ENCODE data around the gene ARAF. TPM values are rescaled to one million over a fixed set of nuclear protein-coding genes. Genes with fewer than 3 reads are reported as not detected.

ARAF gene
- total RNA-seq, 2 experiments from 2014 or later: 61.5 to 73.1 TPM

DNA sequence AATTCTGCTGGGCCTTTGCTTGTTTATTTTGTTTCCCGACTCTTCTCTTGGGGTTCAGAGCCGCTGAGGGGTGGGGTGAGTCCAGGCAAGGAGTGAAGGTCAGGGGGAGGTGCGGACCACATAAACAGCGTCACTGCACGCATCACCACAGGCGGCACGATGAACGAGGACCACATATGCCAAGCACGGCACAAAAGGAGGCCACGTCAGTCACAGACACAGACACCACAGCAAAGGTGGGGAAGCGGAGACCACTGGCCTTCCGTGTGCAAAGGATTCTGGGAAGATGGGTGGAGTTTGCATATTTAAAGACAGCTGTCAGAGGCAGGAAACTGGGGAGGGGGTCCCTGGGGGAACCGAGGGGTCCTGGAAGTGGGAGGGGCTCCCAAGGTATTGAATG is 10.9 kb downstream of the ARAF start:
- H3K4me3 Mint-ChIP-seq: no peak overlapping the region
- H3K36me3 Mint-ChIP-seq: peaks cover 35% of the 10 kb centered on the region

GRCh38 chrX:47572773-47573340 is 11.9 kb downstream of the ARAF start:
- no peaks in the 10 kb centered on the region for H3K9me3 Mint-ChIP-seq (ENCODE audit: low read depth)
- H3K27me3 Mint-ChIP-seq: no peaks in the 10 kb centered on the region
- H3K4me1 Mint-ChIP-seq: peaks cover 6% of the 10 kb centered on the region
- no peak for DNase-seq
- H3K36me3 Mint-ChIP-seq: peaks cover 30% of the 10 kb centered on the region
- ATAC-seq: no peak
- CTCF ChIA-PET: no interaction called here
- no peak overlapping the region for H3K27ac Mint-ChIP-seq
- H3K4me3 Mint-ChIP-seq: no peak overlapping the region

More for the DNA sequence above, 10.9 kb downstream of the ARAF start:
- H3K27ac Mint-ChIP-seq: no peak overlapping the region
- no peak for DNase-seq
- peaks cover 6% of the 10 kb centered on the region for H3K4me1 Mint-ChIP-seq
- no peaks in the 10 kb centered on the region for H3K27me3 Mint-ChIP-seq
- CTCF ChIA-PET: interaction anchor here (0.9 kb wide), 1 partner anchor 37 kb away, joined by 3 read pairs; no protein-coding TSS in a partner anchor
- no peak for ATAC-seq
- H3K9me3 Mint-ChIP-seq (ENCODE audit: low read depth): no peaks in the 10 kb centered on the region

DNA sequence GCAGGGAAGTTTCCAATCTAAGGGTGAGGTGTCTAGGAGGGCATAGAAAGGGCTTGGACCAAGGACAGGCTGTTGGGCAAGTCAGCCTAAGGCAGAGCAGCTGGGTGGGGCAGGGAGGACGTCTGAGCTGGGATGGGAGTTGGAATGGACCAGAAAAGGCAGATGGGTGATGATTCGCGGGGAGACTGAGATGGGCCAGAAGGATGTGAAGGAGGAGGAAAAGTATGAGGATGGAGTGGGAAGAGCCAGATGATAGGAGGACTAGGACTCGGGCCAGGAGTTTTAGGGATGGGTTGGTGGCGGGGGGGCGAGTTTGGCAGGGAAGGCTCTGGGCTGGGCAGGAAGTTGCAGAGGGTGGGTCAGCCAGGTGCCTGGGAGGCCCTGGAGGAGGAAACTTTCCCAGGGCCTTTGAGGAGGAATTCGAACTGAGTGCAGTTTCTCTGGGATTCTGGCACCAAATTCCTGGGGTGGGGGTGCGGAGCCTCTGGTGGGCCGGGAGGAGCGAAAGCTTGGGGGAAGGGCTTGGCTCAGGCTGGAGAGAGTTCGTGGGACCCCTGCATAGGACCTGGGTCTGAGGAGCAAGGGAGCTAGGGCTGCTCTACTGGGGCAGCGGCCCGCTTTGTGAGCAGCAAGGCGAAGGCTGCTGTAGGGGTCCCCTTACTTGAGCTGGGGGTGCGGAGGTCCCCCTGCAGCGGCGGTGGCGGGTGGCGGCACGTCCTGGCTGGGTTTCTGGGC is 12.5 kb downstream of the ARAF start:
- CTCF ChIA-PET: no interaction called here
- H3K36me3 Mint-ChIP-seq: peaks cover 25% of the 10 kb centered on the region

DNA sequence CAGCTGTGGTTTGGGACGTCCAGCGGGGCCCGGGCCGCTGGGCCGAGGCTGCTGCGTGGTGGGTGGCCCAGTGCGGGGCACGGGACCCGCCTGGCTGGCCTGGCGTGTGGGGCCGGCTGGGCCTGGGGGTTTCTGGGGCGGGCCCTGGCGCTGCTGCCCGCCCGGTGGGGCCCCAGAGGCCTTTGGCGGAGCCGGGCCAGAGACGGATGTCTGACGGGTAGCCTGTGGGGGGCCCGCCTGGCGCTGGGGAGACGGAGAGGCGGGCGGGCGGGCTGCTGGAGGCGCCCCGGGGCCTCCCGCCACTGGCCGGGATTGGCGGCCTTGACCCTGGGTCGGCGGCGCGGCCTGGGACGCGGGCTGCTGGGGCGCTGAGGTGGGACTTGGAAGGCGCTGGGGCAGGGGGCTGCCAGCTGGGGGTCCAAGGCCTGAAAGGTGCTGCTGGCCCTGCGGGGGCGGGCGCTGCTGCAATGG is 13.1 kb downstream of the ARAF start:
- no peak overlapping the region for H3K4me3 Mint-ChIP-seq
- ATAC-seq (no peak), DNase-seq (no peak)
- peaks cover 9% of the 10 kb centered on the region for H3K4me1 Mint-ChIP-seq
- CTCF ChIA-PET: no interaction called here
- no peaks in the 10 kb centered on the region for H3K9me3 Mint-ChIP-seq (ENCODE audit: low read depth)
- no peaks in the 10 kb centered on the region for H3K27me3 Mint-ChIP-seq
- no peak overlapping the region for H3K27ac Mint-ChIP-seq
- peaks cover 21% of the 10 kb centered on the region for H3K36me3 Mint-ChIP-seq

More for the DNA sequence above, 12.5 kb downstream of the ARAF start:
- no peak overlapping the region for H3K27ac Mint-ChIP-seq
- no peak for DNase-seq
- H3K9me3 Mint-ChIP-seq (ENCODE audit: low read depth): no peaks in the 10 kb centered on the region
- ATAC-seq: no peak
- peaks cover 6% of the 10 kb centered on the region for H3K4me1 Mint-ChIP-seq
- H3K27me3 Mint-ChIP-seq: no peaks in the 10 kb centered on the region
- no peak overlapping the region for H3K4me3 Mint-ChIP-seq

DNA sequence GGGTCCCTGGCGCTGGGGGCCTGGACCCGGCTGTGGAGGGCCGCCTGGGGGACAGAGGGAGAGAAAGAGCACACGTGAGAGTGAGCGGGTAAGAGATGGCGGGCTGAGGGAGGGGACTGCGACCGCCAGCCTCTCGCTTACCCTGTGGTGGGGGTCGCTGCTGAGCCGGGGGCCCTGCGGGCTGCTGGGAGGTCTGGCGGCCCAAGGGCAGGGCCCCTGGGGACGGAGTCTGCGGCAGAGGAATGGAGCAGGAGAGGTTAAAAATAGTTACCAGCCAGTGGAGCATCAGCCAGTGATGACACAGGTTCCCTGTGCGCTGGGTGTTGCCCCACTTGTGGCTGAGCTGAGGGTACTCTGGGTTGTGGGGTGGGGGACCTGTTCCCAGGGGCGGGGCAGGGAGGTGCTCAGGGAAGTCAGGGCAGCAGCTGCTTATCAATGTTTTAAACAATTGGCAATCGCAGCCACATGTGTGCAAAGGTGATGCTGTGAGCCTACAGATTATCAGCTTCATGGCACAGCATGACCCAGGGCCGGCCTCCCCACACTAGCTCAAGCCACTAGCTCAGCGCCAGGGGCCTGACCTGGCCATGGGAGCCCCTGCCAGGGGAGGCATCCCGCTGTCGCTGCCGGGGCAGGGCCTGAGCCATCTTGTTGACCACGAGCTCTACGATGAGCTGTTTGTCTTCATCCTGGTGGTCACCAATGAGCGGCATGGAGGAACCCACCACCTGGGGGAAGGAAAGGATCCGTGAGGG is 13.7 kb downstream of the ARAF start:
- Mint-ChIP-seq H3K27ac (no peak overlapping the region), H3K4me1 (peaks cover 15% of the 10 kb centered on the region), H3K9me3 (ENCODE audit: low read depth) (no peaks in the 10 kb centered on the region), H3K36me3 (peaks cover 18% of the 10 kb centered on the region), H3K27me3 (no peaks in the 10 kb centered on the region), H3K4me3 (no peak overlapping the region)
- ATAC-seq: peak; percentile 33
- no peak for DNase-seq
- CTCF ChIA-PET: no interaction called here

DNA sequence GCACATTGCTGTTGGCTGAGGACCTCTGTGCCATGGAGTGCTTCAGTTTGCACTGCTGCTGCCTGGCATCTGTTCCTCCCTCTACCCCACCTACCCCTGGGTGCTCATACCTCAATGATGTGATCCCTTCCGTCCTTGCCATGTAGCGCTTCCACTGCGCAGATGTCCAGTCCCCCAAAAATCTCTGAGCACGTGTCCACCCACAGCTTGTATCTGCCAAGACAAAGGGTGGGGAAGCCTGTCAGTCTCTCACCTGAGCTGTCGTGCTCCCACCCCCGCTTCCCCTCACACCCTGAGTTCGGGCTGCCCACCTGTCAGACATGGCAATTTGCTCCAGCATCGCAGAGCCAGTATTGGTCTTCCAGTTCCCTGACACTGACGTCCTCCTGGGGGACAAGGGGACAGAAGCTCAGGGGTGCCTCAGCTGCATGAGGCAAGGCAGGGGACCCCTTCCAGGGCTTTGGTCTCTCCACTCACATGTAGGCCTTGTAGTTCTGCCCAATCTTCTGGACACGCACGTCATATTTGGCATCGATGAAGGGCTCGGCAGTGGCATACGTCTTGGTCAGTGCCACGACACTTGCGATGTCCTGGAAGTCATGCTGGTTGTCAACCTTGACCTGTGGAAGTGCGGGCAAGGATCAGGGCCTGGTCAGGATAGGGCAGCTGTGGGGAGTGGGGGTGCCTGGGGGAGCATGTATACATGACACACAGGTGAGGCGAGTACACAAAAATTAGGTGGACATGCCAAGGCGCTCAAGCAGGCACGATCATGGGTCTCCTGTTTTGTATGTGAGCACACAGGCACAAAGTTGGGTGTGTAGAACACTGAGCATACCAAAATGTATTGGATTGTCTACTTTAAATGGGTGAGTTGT is 15.3 kb downstream of the ARAF start:
- Mint-ChIP-seq H3K4me1 (peaks cover 17% of the 10 kb centered on the region), H3K9me3 (ENCODE audit: low read depth) (no peaks in the 10 kb centered on the region), H3K4me3 (no peak overlapping the region), H3K27me3 (peaks cover 2% of the 10 kb centered on the region), H3K36me3 (peaks cover 8% of the 10 kb centered on the region), H3K27ac (no peak overlapping the region)
- ATAC-seq: no peak
- CTCF ChIA-PET: no interaction called here
- DNase-seq: no peak

GRCh38 chrX:47577424-47577823 is 16.4 kb downstream of the ARAF start:
- H3K4me1 Mint-ChIP-seq: peaks cover 28% of the 10 kb centered on the region
- no peak overlapping the region for H3K27ac Mint-ChIP-seq
- no peaks in the 10 kb centered on the region for H3K9me3 Mint-ChIP-seq (ENCODE audit: low read depth)
- peaks cover 2% of the 10 kb centered on the region for H3K27me3 Mint-ChIP-seq
- ATAC-seq (no peak), DNase-seq (no peak)
- H3K4me3 Mint-ChIP-seq: no peak overlapping the region
- H3K36me3 Mint-ChIP-seq: no peaks in the 10 kb centered on the region
- CTCF ChIA-PET: no interaction called here

DNA sequence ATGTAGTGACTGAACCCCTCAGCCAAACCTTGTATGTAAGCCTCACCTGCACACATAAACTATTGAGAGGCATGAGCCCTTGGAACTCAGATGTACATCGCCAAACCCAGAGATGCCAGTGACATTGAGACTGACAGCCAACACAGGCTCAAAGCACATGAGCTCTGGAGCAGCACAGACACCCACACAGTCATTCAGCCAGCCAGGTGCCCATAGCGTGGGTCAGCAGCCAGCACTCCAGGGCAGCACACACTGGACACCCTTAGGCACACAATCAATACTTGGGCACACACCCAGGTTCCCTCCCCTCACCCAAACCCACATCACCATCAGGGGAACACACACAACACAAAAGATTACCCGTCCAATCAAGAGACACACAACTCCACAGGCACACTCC is 16.9 kb downstream of the ARAF start:
- no peak for DNase-seq
- ATAC-seq: no peak
- no peak overlapping the region for H3K4me3 Mint-ChIP-seq
- no peaks in the 10 kb centered on the region for H3K36me3 Mint-ChIP-seq
- peaks cover 2% of the 10 kb centered on the region for H3K27me3 Mint-ChIP-seq
- peaks cover 28% of the 10 kb centered on the region for H3K4me1 Mint-ChIP-seq
- CTCF ChIA-PET: no interaction called here
- H3K27ac Mint-ChIP-seq: no peak overlapping the region
- H3K9me3 Mint-ChIP-seq (ENCODE audit: low read depth): no peaks in the 10 kb centered on the region

- no peaks in the 10 kb centered on the region for H3K9me3 Mint-ChIP-seq (ENCODE audit: low read depth)
- CTCF ChIA-PET: no interaction called here
- DNase-seq (no peak), ATAC-seq (no peak)
- H3K27ac Mint-ChIP-seq: no peak overlapping the region
- no peak overlapping the region for H3K4me3 Mint-ChIP-seq
- H3K4me1 Mint-ChIP-seq: peaks cover 28% of the 10 kb centered on the region
- no peaks in the 10 kb centered on the region for H3K36me3 Mint-ChIP-seq
- peaks cover 2% of the 10 kb centered on the region for H3K27me3 Mint-ChIP-seq
Measured at GRCh38 chrX:47578692-47579091, 17.7 kb downstream of the ARAF start.

DNA sequence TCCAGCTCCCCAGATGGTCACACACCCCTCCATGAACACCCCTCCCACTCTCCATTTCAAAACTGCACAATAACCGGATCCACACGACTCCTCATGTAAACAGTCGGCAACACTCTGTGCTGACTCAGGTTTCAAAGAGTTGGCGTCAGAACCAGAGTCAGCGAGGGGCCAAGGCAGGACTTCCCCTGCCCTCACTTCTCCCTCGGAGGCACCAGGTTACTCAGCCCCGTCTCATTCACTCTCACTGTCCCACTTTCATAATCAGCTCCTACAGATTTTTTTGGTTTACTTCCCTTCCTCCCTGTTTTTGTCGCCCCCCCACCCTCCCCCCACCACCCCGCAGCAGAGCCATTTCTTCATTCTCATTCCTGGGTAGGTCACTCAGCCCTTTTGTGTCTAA is 18.5 kb downstream of the ARAF start:
- H3K4me3 Mint-ChIP-seq: no peak overlapping the region
- peaks cover 28% of the 10 kb centered on the region for H3K4me1 Mint-ChIP-seq
- CTCF ChIA-PET: no interaction called here
- H3K36me3 Mint-ChIP-seq: no peaks in the 10 kb centered on the region
- DNase-seq: peak; percentile 52
- no peak overlapping the region for H3K27ac Mint-ChIP-seq
- H3K27me3 Mint-ChIP-seq: peaks cover 2% of the 10 kb centered on the region
- ATAC-seq: no peak
- no peaks in the 10 kb centered on the region for H3K9me3 Mint-ChIP-seq (ENCODE audit: low read depth)

- Mint-ChIP-seq H3K27ac (peak within 1 kb of the TSS; percentile 53), H3K36me3 (peaks cover 2% of the 10 kb centered on the region), H3K27me3 (peaks cover 2% of the 10 kb centered on the region), H3K9me3 (ENCODE audit: low read depth) (no peaks in the 10 kb centered on the region), H3K4me3 (peak within 1 kb of the TSS; percentile 46), H3K4me1 (peaks cover 28% of the 10 kb centered on the region)
- DNase-seq: peak; percentile 91
- CTCF ChIA-PET: interaction anchor here (0.6 to 1.4 kb wide), 3 partner anchors 14 to 52 kb away, joined by 3 to 4 read pairs (median 3); no protein-coding TSS in a partner anchor
- peak; percentile 95 for ATAC-seq
Measured at GRCh38 chrX:47581731-47582647, 21.0 kb downstream of the ARAF start, which contains the start of gene TIMP1. TSS of gene TIMP1 (plus strand) at chrX:47582436. CDS start at chrX:47583416, 980 bp downstream.

DNA sequence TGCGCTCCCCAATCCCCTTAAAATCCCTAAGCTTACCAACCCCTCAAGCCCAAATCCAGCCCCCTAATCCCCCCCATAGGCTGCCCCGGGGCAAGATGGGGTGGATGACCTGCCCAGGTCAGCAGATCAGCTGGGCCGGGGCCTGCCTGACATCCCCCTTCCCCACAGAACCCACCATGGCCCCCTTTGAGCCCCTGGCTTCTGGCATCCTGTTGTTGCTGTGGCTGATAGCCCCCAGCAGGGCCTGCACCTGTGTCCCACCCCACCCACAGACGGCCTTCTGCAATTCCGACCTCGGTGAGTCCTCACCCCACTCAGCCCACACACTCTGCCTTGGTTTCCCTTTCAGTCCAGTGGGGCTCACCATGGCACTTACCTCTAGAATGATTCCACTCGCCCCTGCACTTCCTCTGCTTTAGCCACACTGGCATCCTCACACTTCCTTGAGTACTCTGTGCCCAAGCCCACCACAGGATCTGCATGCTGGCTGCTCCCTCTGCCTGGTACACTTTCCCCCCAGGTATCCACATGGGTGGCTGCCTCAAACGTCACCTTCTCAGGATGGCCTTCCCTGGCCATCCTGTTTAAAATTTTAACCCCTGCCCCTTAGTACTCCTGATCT is 22.3 kb downstream of the ARAF start:
- CTCF ChIA-PET: no interaction called here
- ATAC-seq (no peak), DNase-seq (no peak)
- no peaks in the 10 kb centered on the region for H3K9me3 Mint-ChIP-seq (ENCODE audit: low read depth)
- H3K4me3 Mint-ChIP-seq: no peak overlapping the region
- H3K27ac Mint-ChIP-seq: no peak overlapping the region
- H3K27me3 Mint-ChIP-seq: peaks cover 2% of the 10 kb centered on the region
- peaks cover 2% of the 10 kb centered on the region for H3K36me3 Mint-ChIP-seq
- peaks cover 28% of the 10 kb centered on the region for H3K4me1 Mint-ChIP-seq
